C4-2B (cell line): ENCODE data around the gene SHC1.
"Not testable (repeated sequence)": the region's sequence is repeated elsewhere in the genome, so short reads cannot be mapped to it uniquely, and the experiment has no call there.

Experiments
- ZFX ChIP-seq: fragments of 450-650 bp; IDR thresholded peaks from 2 replicates; pipeline ENCODE4 v1.6.1; 2017
- TF ChIP-seq, protein P1 (sequence below): fragments of 450-650 bp; conservative IDR thresholded peaks from 2 replicates; pipeline ENCODE4 v1.5.1; 2017; ENCODE audit warnings: mild to moderate bottlenecking

DNA sequence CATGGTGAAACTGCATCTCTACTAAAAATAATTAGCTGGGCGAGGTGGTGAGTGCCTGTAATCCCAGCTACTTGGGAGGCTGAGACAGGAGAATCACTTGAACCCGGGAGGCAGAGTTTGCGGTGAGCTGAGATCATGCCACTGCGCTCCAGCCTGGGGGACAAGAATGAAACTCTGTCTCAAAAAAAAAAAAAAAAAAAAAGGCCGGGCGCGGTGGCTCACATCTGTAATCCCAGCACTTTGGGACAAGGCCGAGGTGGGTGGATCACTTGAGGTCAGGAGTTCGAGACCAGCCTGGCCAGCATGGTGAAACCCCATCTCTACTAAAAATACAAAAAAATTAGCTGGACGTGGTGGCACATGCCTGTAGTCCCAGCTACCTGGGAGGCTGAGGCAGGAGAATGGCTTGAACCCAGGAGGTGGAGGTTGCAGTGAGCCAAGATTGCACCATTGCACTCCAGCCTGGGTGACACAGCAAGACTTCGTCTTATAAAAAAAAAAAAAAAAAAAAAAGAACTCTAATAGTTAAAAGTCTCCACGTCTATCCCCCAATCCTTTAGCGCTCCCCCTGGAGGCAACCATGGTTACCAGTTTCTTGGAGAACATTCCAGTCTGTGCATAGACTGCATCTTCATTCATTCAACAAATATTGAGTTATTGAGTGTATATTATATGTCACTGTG is 24.9 kb upstream of the SHC1 start:
- TF ChIP-seq, protein P1, sequence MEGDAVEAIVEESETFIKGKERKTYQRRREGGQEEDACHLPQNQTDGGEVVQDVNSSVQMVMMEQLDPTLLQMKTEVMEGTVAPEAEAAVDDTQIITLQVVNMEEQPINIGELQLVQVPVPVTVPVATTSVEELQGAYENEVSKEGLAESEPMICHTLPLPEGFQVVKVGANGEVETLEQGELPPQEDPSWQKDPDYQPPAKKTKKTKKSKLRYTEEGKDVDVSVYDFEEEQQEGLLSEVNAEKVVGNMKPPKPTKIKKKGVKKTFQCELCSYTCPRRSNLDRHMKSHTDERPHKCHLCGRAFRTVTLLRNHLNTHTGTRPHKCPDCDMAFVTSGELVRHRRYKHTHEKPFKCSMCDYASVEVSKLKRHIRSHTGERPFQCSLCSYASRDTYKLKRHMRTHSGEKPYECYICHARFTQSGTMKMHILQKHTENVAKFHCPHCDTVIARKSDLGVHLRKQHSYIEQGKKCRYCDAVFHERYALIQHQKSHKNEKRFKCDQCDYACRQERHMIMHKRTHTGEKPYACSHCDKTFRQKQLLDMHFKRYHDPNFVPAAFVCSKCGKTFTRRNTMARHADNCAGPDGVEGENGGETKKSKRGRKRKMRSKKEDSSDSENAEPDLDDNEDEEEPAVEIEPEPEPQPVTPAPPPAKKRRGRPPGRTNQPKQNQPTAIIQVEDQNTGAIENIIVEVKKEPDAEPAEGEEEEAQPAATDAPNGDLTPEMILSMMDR = peak; percentile 72
- not testable (repeated sequence) for TF ChIP-seq ZFX
